ENCODE results near the gene FAH.

FAH gene

GRCh38 chr15:80201256-80202015 lies 48.6 kb downstream of the FAH start:
- no peak overlapping the region for H3K4me3 ChIP-seq
- no peak for DNase-seq
- H3K27me3 ChIP-seq: no peaks in the 10 kb centered on the region
- no peaks in the 10 kb centered on the region for H3K9me3 ChIP-seq
- no peaks in the 10 kb centered on the region for H3K4me1 ChIP-seq
- intact Hi-C loops (cut with DNase I; ENCODE audit: low total_unique reads): no loop called here
- no peaks in the 10 kb centered on the region for H3K36me3 ChIP-seq
- H3K27ac ChIP-seq: no peak overlapping the region
- TF ChIP-seq CTCF (IDR thresholded peaks at IDR 0.05): no peak

- no peak for DNase-seq
- no peak for TF ChIP-seq CTCF (IDR thresholded peaks at IDR 0.05)
- no peaks in the 10 kb centered on the region for H3K36me3 ChIP-seq
- no peaks in the 10 kb centered on the region for H3K4me1 ChIP-seq
- H3K4me3 ChIP-seq: no peak overlapping the region
- H3K9me3 ChIP-seq: no peaks in the 10 kb centered on the region
- no peak overlapping the region for H3K27ac ChIP-seq
- no peaks in the 10 kb centered on the region for H3K27me3 ChIP-seq
- intact Hi-C loops (cut with DNase I; ENCODE audit: low total_unique reads): no loop called here
These were observed 49.2 kb downstream of the FAH start for GRCh38 chr15:80202016-80202315.

GRCh38 chr15:80202641-80203360 lies 50.0 kb downstream of the FAH start:
- intact Hi-C loops (cut with DNase I; ENCODE audit: low total_unique reads): no loop called here
- H3K27ac ChIP-seq: no peak overlapping the region
- no peak for DNase-seq
- no peaks in the 10 kb centered on the region for H3K4me1 ChIP-seq
- no peak overlapping the region for H3K4me3 ChIP-seq
- no peaks in the 10 kb centered on the region for H3K9me3 ChIP-seq
- TF ChIP-seq CTCF (IDR thresholded peaks at IDR 0.05): no peak
- no peaks in the 10 kb centered on the region for H3K36me3 ChIP-seq
- H3K27me3 ChIP-seq: no peaks in the 10 kb centered on the region

- Histone ChIP-seq H3K27ac (no peak overlapping the region), H3K36me3 (no peaks in the 10 kb centered on the region), H3K27me3 (no peaks in the 10 kb centered on the region), H3K9me3 (no peaks in the 10 kb centered on the region), H3K4me1 (no peaks in the 10 kb centered on the region), H3K4me3 (no peak overlapping the region)
- no peak for DNase-seq
- no peak for TF ChIP-seq CTCF (IDR thresholded peaks at IDR 0.05)
- intact Hi-C loops (cut with DNase I; ENCODE audit: low total_unique reads): no loop called here
These were observed 50.6 kb downstream of the FAH start for GRCh38 chr15:80203361-80203885.

DNA sequence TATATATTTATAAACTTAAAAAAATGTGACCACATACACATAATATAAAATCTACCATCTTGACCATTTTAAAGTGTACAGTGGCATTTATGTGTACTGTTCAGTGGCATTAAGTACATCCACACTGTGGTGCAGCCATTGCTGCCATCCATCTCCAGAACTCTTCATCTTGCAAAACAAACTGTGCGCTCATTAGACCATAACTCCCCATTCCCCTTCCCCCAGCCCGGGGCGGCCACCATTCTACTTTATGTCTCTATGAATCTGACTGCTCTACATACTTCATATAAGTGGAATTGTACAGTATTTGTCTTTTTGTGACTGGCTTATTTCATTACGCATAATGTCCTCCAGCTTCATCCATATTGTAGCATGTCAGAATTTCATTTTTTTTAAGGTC lies 51.4 kb downstream of the FAH start:
- Histone ChIP-seq H3K9me3 (no peaks in the 10 kb centered on the region), H3K27ac (no peak overlapping the region), H3K4me3 (no peak overlapping the region), H3K27me3 (peaks cover 0 to 7% of the 10 kb centered on the region in 2 donors), H3K36me3 (no peaks in the 10 kb centered on the region), H3K4me1 (no peaks in the 10 kb centered on the region)
- DNase-seq: no peak
- intact Hi-C loops (cut with DNase I; ENCODE audit: low total_unique reads): no loop called here
- TF ChIP-seq CTCF (IDR thresholded peaks at IDR 0.05): no peak

Measured in tibial artery (tissue), 4 donors.